GM06990 (cell line): ENCODE results near the gene GPR61.
A peak's percentile ranks its signal among the peaks of the same experiment; 100 is the strongest.

Experiments used
- DNase-seq: peaks from one replicate; pipeline ENCODE4 v3.0.0-alpha.2; 2011; ENCODE audit not compliant: insufficient read length; ENCODE audit errors: extremely low read depth
- H3K27me3 ChIP-seq: replicated peaks from 2 replicates; pipeline ENCODE4 v1.6.0; 2011; ENCODE audit warnings: low read length; ENCODE audit not compliant: control insufficient read depth, insufficient read depth
- H3K36me3 ChIP-seq: 2 replicates; pipeline ENCODE4 v1.5.1; 2011; ENCODE audit warnings: low read length; ENCODE audit not compliant: control insufficient read depth, insufficient read depth
- H3K4me3 ChIP-seq: replicated peaks from 2 replicates; pipeline ENCODE4 v1.5.1; 2011; ENCODE audit warnings: low read depth, mild to moderate bottlenecking, control low read depth, low read length
- CTCF ChIP-seq: IDR thresholded peaks from 2 replicates; pipeline ENCODE4 v1.5.1; 2011; ENCODE audit warnings: low read length, control low read depth, mild to moderate bottlenecking, inconsistent platforms; ENCODE audit not compliant: insufficient read depth, poor library complexity, severe bottlenecking

GPR61 gene

DNA sequence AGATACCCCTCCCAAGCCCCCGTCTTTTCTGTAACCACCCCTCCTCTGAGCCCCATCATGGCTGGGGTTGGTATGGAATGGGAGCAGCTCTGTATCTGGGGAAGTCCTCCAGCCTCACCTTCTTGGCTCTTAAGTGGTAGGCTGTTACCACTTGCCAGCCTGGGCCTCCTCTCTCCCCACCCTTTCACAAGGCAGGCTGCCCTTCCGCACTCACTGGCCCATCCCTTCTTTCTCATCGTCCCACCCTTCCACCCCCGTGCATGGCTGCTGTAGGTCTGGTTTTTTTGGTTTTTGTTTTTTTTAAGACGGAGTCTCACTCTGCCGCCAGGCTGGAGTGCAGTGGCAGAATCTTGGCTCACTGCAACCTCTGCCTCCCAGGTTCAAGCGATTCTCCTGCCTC lies 40.6 kb upstream of the GPR61 start:
- Histone ChIP-seq H3K4me3 (no peak overlapping the region), H3K27me3 (no peaks in the 10 kb centered on the region), H3K36me3 (peaks cover 21% of the 10 kb centered on the region)
- no peak for DNase-seq
- no peak for TF ChIP-seq CTCF

DNA sequence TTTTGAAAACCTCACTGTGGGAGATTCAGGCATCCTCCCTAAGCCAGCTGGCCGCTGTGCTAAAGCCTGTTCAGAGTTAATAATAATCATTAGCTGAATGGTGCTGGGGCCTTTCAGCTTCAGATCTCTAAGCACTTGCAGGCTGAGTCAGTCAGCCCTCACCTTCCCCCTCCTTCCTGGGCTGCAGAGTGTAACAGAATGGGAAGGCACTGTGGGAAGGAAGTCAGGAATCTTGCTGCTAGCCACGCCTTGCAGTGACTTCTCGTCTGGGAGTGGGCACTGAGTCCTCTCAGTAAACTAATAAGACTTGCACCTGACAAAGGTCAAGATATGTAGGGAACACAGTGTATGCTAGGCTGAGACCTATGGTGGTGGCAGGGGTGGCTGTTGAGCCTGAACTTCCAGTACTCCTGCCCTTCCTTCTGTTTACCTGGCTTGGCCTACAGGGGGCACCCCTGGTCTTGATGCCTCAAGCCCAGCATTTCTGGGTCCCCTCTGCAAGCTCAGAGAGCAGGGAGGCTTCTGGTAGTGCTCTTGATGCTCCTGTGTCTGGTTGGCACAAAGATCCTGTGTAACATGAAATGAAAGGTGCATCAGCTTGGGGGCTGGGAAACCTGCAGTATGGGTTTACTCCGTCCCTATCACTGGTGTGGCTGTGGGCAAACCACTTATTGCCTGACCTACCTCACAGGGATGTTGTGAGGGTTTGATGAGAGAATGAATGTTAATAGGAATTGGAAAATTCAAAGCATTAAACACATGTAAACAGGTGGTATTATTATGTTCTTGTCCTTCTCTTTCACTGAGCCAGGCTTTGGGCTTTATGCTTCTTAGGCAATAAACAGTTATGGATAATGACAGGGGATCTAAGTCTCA lies 39.8 kb upstream of the GPR61 start:
- Histone ChIP-seq H3K27me3 (no peaks in the 10 kb centered on the region), H3K36me3 (peaks cover 21% of the 10 kb centered on the region), H3K4me3 (no peak overlapping the region)
- no peak for DNase-seq
- TF ChIP-seq CTCF = peak; percentile 65

GRCh38 chr1:109500941-109501381 lies 38.7 kb upstream of the GPR61 start:
- TF ChIP-seq CTCF = no peak
- no peak overlapping the region for H3K4me3 ChIP-seq
- DNase-seq = no peak
- no peaks in the 10 kb centered on the region for H3K27me3 ChIP-seq
- peaks cover 16% of the 10 kb centered on the region for H3K36me3 ChIP-seq

DNA sequence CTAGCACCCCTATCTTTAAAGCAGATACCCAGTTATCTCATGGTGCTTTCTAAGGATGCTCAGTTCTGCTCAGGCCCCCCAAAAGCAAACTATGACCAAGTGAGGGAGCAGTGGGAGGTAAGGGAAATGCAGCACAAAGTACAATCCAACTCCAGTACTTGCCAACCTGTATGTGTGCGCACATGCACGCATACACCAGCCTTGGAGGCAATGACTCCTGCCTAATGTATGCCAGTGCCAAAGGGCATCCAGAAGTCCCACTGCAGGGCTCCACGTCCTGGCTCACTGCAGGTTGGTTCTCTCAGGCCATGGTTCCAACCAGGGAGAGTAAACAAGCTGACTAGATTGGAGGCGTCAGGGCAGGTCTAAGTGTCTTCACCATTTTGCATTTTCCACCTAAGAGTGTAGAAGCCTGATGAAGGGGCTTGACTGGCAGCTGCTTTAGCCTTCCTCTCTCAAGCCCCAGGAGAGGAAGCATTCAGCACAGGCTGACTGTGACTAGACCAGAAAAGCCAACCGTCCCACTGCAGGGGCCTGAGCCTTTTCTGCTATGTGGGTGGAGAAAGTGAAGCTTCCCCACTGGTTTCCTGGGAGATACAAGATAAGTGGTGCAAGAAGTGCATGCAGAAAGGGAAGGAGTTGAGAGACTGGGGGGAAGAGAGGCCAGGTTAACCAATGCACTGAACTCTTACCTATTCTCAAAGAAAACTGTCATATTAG lies 37.9 kb upstream of the GPR61 start:
- no peaks in the 10 kb centered on the region for H3K27me3 ChIP-seq
- no peak for DNase-seq
- no peak for TF ChIP-seq CTCF
- H3K4me3 ChIP-seq = no peak overlapping the region
- peaks cover 12% of the 10 kb centered on the region for H3K36me3 ChIP-seq

GRCh38 chr1:109502364-109502851 lies 37.3 kb upstream of the GPR61 start:
- no peak overlapping the region for H3K4me3 ChIP-seq
- no peaks in the 10 kb centered on the region for H3K27me3 ChIP-seq
- no peak for DNase-seq
- H3K36me3 ChIP-seq = peaks cover 7% of the 10 kb centered on the region
- TF ChIP-seq CTCF = no peak
